Measurements from ENCODE around the gene STAT2.
"Not testable (repeated sequence)": the region's sequence is repeated elsewhere in the genome, so short reads cannot be mapped to it uniquely, and the experiment has no call there.

The STAT2 gene

GRCh38 chr12:56324206-56324605 is 35.7 kb downstream of the STAT2 start:
- DNase-seq: no peak

GRCh38 chr12:56321610-56322009 is 38.3 kb downstream of the STAT2 start:
- DNase-seq: not testable (repeated sequence)

GRCh38 chr12:56321027-56321426 is 38.9 kb downstream of the STAT2 start:
- DNase-seq: no peak

- no peak for DNase-seq
These were observed 42.2 kb downstream of the STAT2 start for GRCh38 chr12:56317675-56318074.

GRCh38 chr12:56315622-56316473 is 44.1 kb downstream of the STAT2 start, which contains the start of gene CNPY2:
CNPY2 (minus strand) TSS chr12:56315988; CDS start chr12:56315217, 771 bp downstream.
- peak; percentile 95 for DNase-seq

- DNase-seq: no peak
These were observed 44.7 kb downstream of the STAT2 start for GRCh38 chr12:56315249-56315621.

GRCh38 chr12:56311003-56311402 is 48.9 kb downstream of the STAT2 start:
- no peak for DNase-seq

- DNase-seq: no peak
These were observed 51.2 kb downstream of the STAT2 start for GRCh38 chr12:56308714-56309113.

- DNase-seq: no peak
These were observed 52.5 kb downstream of the STAT2 start for GRCh38 chr12:56307221-56307965.

GRCh38 chr12:56304872-56305590 is 54.9 kb downstream of the STAT2 start:
- no peak for DNase-seq

GRCh38 chr12:56304276-56304675 is 55.6 kb downstream of the STAT2 start:
- no peak for DNase-seq

- DNase-seq: no peak
These were observed 59.1 kb downstream of the STAT2 start for GRCh38 chr12:56300644-56301464.

GRCh38 chr12:56299853-56300643 is 59.9 kb downstream of the STAT2 start, which contains the start of gene CS:
CS (minus strand) TSS chr12:56300330; CDS start chr12:56300201, 129 bp downstream.
- DNase-seq: peak; percentile 92

GRCh38 chr12:56299308-56299852 is 60.5 kb downstream of the STAT2 start:
- no peak for DNase-seq

GRCh38 chr12:56298828-56299227 is 61.1 kb downstream of the STAT2 start:
- no peak for DNase-seq

- no peak for DNase-seq
These were observed 62.5 kb downstream of the STAT2 start for GRCh38 chr12:56297400-56297799.

GRCh38 chr12:56296295-56296694 is 63.6 kb downstream of the STAT2 start:
- no peak for DNase-seq

- DNase-seq: no peak
These were observed 66.1 kb downstream of the STAT2 start for GRCh38 chr12:56293795-56294194.

Data from NCI-H187 treated with DMSO at 0.1 percent for 48 hours (cell line).